ENCODE results near the gene GPC6.

DNA sequence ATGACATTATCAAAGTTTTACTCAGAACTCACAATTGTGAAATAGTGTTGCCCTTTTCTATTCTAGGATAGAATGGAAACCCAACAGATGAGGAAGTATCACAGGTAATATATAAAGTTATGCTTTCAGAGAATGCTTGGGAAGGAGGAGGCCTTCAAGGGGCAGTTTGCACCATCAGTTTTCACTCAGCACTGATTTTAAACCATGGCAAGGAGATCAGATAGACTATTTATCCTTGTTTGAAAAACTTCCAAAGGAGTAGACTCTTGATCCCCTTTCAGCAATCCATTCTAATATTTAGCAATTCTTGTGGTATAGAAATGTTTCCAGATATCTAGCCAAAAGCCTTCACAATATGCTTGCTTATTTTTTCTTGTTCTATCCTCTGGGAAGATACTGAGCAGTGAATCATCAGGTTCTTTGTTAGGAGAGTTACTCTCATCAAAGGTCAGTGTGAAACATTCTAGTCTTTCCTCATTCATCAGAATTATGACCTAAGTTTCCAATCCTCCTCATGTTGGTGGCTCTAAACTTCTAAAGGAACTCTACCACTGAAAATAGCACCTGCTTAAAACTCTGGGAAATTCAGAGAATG is 3.8 kb downstream of the GPC6 start:
- TF ChIP-seq, protein P1, sequence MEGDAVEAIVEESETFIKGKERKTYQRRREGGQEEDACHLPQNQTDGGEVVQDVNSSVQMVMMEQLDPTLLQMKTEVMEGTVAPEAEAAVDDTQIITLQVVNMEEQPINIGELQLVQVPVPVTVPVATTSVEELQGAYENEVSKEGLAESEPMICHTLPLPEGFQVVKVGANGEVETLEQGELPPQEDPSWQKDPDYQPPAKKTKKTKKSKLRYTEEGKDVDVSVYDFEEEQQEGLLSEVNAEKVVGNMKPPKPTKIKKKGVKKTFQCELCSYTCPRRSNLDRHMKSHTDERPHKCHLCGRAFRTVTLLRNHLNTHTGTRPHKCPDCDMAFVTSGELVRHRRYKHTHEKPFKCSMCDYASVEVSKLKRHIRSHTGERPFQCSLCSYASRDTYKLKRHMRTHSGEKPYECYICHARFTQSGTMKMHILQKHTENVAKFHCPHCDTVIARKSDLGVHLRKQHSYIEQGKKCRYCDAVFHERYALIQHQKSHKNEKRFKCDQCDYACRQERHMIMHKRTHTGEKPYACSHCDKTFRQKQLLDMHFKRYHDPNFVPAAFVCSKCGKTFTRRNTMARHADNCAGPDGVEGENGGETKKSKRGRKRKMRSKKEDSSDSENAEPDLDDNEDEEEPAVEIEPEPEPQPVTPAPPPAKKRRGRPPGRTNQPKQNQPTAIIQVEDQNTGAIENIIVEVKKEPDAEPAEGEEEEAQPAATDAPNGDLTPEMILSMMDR (IDR thresholded peaks at IDR 0.05) = no peak
- no peak for TF ChIP-seq POLR2AphosphoS5 (IDR thresholded peaks at IDR 0.05; ENCODE audit: insufficient read depth in 1 of 2, low read depth in 1 of 2)

All from vagina (tissue), 2 donors.